ENCODE results near the gene ZNF205. TPM values are rescaled to one million over a fixed set of nuclear protein-coding genes. Genes with fewer than 3 reads are reported as not detected.
A peak's percentile ranks its signal among the peaks of the same experiment; 100 is the strongest.

The ZNF205 gene
- total and polyA plus RNA-seq, 2 of the 13 experiments (the other 11 are each of a cell fraction or from before 2014, with no cell fraction given), result 5.8 to 10.2 TPM

GRCh38 chr16:3112058-3112880 lies at the start of gene ZNF205 (continued):
- peak; percentile 78; the same call in 1 of the 2 replicates for TF ChIP-seq ZFP91 (CRISPR knock-in tag; IDR thresholded peaks at IDR 0.05; ENCODE audit: borderline replicate concordance)
- peak; percentile 56; the same call in 1 of the 2 replicates for TF ChIP-seq ZBTB33 (CRISPR knock-in tag; IDR thresholded peaks at IDR 0.05)
- peak; percentile 88 for TF ChIP-seq SIN3B (IDR thresholded peaks at IDR 0.05; ENCODE audit: low read length)
- peak; percentile 82 for TF ChIP-seq MAZ (IDR thresholded peaks at IDR 0.05; ENCODE audit: borderline replicate concordance, low read depth, low read length)
- peak; percentile 91 for TF ChIP-seq MAZ (CRISPR knock-in tag; IDR thresholded peaks at IDR 0.05; ENCODE audit: low read depth)
- TF ChIP-seq MXD4 (CRISPR knock-in tag; IDR thresholded peaks at IDR 0.05), result peak; percentile 58
- peak; percentile 53; the same call in 1 of the 2 replicates for TF ChIP-seq GFI1 (CRISPR knock-in tag; IDR thresholded peaks at IDR 0.05; ENCODE audit: borderline replicate concordance)
- TF ChIP-seq BCL3 (CRISPR knock-in tag; IDR thresholded peaks at IDR 0.05), result no peak
- peak; percentile 92 for TF ChIP-seq YEATS4 (CRISPR knock-in tag; IDR thresholded peaks at IDR 0.05; ENCODE audit: borderline replicate concordance)
- TF ChIP-seq, protein P1, sequence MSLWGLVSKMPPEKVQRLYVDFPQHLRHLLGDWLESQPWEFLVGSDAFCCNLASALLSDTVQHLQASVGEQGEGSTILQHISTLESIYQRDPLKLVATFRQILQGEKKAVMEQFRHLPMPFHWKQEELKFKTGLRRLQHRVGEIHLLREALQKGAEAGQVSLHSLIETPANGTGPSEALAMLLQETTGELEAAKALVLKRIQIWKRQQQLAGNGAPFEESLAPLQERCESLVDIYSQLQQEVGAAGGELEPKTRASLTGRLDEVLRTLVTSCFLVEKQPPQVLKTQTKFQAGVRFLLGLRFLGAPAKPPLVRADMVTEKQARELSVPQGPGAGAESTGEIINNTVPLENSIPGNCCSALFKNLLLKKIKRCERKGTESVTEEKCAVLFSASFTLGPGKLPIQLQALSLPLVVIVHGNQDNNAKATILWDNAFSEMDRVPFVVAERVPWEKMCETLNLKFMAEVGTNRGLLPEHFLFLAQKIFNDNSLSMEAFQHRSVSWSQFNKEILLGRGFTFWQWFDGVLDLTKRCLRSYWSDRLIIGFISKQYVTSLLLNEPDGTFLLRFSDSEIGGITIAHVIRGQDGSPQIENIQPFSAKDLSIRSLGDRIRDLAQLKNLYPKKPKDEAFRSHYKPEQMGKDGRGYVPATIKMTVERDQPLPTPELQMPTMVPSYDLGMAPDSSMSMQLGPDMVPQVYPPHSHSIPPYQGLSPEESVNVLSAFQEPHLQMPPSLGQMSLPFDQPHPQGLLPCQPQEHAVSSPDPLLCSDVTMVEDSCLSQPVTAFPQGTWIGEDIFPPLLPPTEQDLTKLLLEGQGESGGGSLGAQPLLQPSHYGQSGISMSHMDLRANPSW (CRISPR knock-in tag; IDR thresholded peaks at IDR 0.05; ENCODE audit: borderline replicate concordance), result no peak
- TF ChIP-seq ZNF441 (CRISPR knock-in tag; IDR thresholded peaks at IDR 0.05; ENCODE audit: borderline replicate concordance), result 0 out of 2 replicates have a peak, but pooled peaks have one; percentile 24
- 0 out of 2 replicates have a peak, but pooled peaks have one; percentile 68 for TF ChIP-seq PCBP1 (IDR thresholded peaks at IDR 0.05; ENCODE audit: borderline replicate concordance, low read depth, low read length)
- peak; percentile 98 for TF ChIP-seq GATAD1 (CRISPR knock-in tag; IDR thresholded peaks at IDR 0.05)
- no peak for TF ChIP-seq CCAR2 (optimal IDR thresholded peaks at IDR 0.05; ENCODE audit: low read depth, low read length)

All from HepG2 (cell line).